ENCODE measurements around the gene CNGB1. TPM values are rescaled to one million over a fixed set of nuclear protein-coding genes. Genes with fewer than 3 reads are reported as not detected.

CNGB1 gene
- polyA plus RNA-seq, 1 donor (not counting 4 experiments of a cell fraction or from before 2014, with no cell fraction given), result 0.08 TPM

DNA sequence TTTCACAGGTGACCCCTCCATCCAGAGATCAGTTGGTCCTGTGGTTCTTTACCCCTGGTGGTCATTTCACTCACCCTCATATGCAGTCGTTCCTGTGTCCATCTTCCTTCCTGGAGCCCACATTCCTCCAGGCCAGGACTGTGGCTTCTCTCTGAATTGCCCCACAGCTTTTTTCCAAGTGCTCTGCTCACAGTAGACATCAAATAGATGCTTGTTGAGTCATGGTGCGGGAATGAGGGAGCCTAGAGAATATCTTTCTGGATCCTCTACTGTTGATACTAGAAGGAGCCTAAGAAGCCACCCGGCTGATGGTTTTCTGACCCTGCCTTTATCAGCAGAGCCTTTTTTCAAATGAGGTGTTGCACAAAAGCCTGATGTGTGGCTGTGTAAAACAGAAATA, 40.7 kb upstream of the CNGB1 start:
- H3K9me1 ChIP-seq (ENCODE audit: control insufficient read depth, extremely low read depth, insufficient read depth, low read length), result peaks cover 3% of the 10 kb centered on the region
- no peak overlapping the region for H3K4me3 ChIP-seq (ENCODE audit: control insufficient read depth in 2 of 3, extremely low read depth in 1 of 3, insufficient read depth in 2 of 3, low read depth in 1 of 3, low read length in 3 of 3)
- no peak overlapping the region for H3K4me2 ChIP-seq (ENCODE audit: control insufficient read depth, extremely low read depth, insufficient read depth, low read depth, low read length)
- H3K27ac ChIP-seq (ENCODE audit: control insufficient read depth, insufficient read depth, low read length), result no peak overlapping the region
- H3K9me3 ChIP-seq (ENCODE audit: control insufficient read depth, low read depth, low read length), result no peaks in the 10 kb centered on the region
- no peaks in the 10 kb centered on the region for H3K27me3 ChIP-seq (ENCODE audit: control insufficient read depth, extremely low read depth, insufficient read depth, low read length)
- DNase-seq (ENCODE audit: low read depth, low spot score) (no peak), FAIRE-seq (no peak)
- no peak overlapping the region for H2AFZ ChIP-seq (ENCODE audit: control insufficient read depth, low read length)
- H3K36me3 ChIP-seq (ENCODE audit: control insufficient read depth in 2 of 2, extremely low read depth in 1 of 2, insufficient read depth in 2 of 2, low read length in 2 of 2), result peaks cover 18 to 29% of the 10 kb centered on the region in 2 experiments
- H4K20me1 ChIP-seq (ENCODE audit: control insufficient read depth, extremely low read depth, insufficient read depth, low read length), result peaks cover 2% of the 10 kb centered on the region
- H3K9ac ChIP-seq (ENCODE audit: control insufficient read depth, extremely low read depth, insufficient read depth, low read length), result no peak overlapping the region
- no peak for TF ChIP-seq EZH2 (IDR thresholded peaks at IDR 0.05; ENCODE audit: low read length)
- TF ChIP-seq, protein P1, sequence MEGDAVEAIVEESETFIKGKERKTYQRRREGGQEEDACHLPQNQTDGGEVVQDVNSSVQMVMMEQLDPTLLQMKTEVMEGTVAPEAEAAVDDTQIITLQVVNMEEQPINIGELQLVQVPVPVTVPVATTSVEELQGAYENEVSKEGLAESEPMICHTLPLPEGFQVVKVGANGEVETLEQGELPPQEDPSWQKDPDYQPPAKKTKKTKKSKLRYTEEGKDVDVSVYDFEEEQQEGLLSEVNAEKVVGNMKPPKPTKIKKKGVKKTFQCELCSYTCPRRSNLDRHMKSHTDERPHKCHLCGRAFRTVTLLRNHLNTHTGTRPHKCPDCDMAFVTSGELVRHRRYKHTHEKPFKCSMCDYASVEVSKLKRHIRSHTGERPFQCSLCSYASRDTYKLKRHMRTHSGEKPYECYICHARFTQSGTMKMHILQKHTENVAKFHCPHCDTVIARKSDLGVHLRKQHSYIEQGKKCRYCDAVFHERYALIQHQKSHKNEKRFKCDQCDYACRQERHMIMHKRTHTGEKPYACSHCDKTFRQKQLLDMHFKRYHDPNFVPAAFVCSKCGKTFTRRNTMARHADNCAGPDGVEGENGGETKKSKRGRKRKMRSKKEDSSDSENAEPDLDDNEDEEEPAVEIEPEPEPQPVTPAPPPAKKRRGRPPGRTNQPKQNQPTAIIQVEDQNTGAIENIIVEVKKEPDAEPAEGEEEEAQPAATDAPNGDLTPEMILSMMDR (optimal IDR thresholded peaks at IDR 0.05 in 1 of 3, IDR thresholded peaks at IDR 0.05 in 1 of 3, conservative IDR thresholded peaks at IDR 0.05 in 1 of 3; ENCODE audit: extremely low read depth in 1 of 3, insufficient read depth in 2 of 3, low read length in 3 of 3), result no peak
- dilution Hi-C loops (cut with MboI; ENCODE audit: extremely low pct_ligation_motif_present, low sequenced_read_pairs), result no loop called here
- peaks cover 13% of the 10 kb centered on the region for H3K79me2 ChIP-seq (ENCODE audit: control insufficient read depth, insufficient read depth, low read length)
- no peaks in the 10 kb centered on the region for H3K4me1 ChIP-seq (ENCODE audit: control insufficient read depth, extremely low read depth, insufficient read depth, low read length)

DNA sequence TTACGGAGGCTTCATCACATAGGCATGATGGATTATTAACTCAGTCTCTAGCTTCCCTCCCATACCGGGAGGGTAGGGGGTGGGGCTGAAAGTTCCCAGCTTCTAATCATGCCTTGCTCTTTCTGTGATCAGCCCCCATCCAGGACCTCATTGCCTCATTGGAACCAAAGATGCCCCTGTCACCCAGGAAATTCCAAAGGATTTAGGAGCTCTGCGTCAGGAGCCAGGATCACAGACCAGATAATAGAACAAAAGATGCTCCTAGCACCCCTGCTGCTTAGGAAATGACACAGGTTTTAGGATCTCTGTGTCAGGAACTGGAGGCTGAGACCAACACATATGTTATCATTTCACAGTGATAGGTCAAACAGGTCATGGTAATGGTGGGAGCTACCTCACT, 40.0 kb upstream of the CNGB1 start:
- Histone ChIP-seq H3K9me1 (ENCODE audit: control insufficient read depth, extremely low read depth, insufficient read depth, low read length) (peaks cover 3% of the 10 kb centered on the region), H3K36me3 (ENCODE audit: control insufficient read depth in 2 of 2, extremely low read depth in 1 of 2, insufficient read depth in 2 of 2, low read length in 2 of 2) (peaks cover 18 to 29% of the 10 kb centered on the region in 2 experiments), H2AFZ (ENCODE audit: control insufficient read depth, low read length) (no peak overlapping the region), H3K9me3 (ENCODE audit: control insufficient read depth, low read depth, low read length) (no peaks in the 10 kb centered on the region), H4K20me1 (ENCODE audit: control insufficient read depth, extremely low read depth, insufficient read depth, low read length) (no peaks in the 10 kb centered on the region), H3K4me2 (ENCODE audit: control insufficient read depth, extremely low read depth, insufficient read depth, low read depth, low read length) (no peak overlapping the region), H3K27me3 (ENCODE audit: control insufficient read depth, extremely low read depth, insufficient read depth, low read length) (no peaks in the 10 kb centered on the region), H3K4me3 (ENCODE audit: control insufficient read depth in 2 of 3, extremely low read depth in 1 of 3, insufficient read depth in 2 of 3, low read depth in 1 of 3, low read length in 3 of 3) (no peak overlapping the region), H3K27ac (ENCODE audit: control insufficient read depth, insufficient read depth, low read length) (no peak overlapping the region), H3K4me1 (ENCODE audit: control insufficient read depth, extremely low read depth, insufficient read depth, low read length) (no peaks in the 10 kb centered on the region), H3K9ac (ENCODE audit: control insufficient read depth, extremely low read depth, insufficient read depth, low read length) (no peak overlapping the region), H3K79me2 (ENCODE audit: control insufficient read depth, insufficient read depth, low read length) (peaks cover 17% of the 10 kb centered on the region)
- TF ChIP-seq, protein P1 (optimal IDR thresholded peaks at IDR 0.05 in 1 of 3, IDR thresholded peaks at IDR 0.05 in 1 of 3, conservative IDR thresholded peaks at IDR 0.05 in 1 of 3; ENCODE audit: extremely low read depth in 1 of 3, insufficient read depth in 2 of 3, low read length in 3 of 3), result no peak
- no peak for TF ChIP-seq EZH2 (IDR thresholded peaks at IDR 0.05; ENCODE audit: low read length)
- DNase-seq (ENCODE audit: low read depth, low spot score) (no peak), FAIRE-seq (no peak)
- dilution Hi-C loops (cut with MboI; ENCODE audit: extremely low pct_ligation_motif_present, low sequenced_read_pairs), result no loop called here

Measured in keratinocyte (primary cell).